PFSK-1 (cell line): ENCODE results near the gene PFKFB3.

ENCODE experiments used
- FOXP2 ChIP-seq: optimal IDR thresholded peaks from 2 replicates; pipeline ENCODE3; 2011; ENCODE audit warnings: borderline replicate concordance, control low read depth, inconsistent platforms; ENCODE audit not compliant: insufficient read depth; ENCODE audit errors: extremely low read length, extremely low read depth
- POLR2AphosphoS5 ChIP-seq: IDR thresholded peaks from 2 replicates; pipeline ENCODE4 v1.6.1; 2012; ENCODE audit warnings: low read depth, mild to moderate bottlenecking, control low read depth, low read length, moderate library complexity
- SIN3A ChIP-seq: IDR thresholded peaks from 2 replicates; pipeline ENCODE4 v1.6.1; 2012; ENCODE audit warnings: mild to moderate bottlenecking, low read length, moderate library complexity, borderline replicate concordance; ENCODE audit not compliant: insufficient read depth
- TAF1 ChIP-seq: IDR thresholded peaks from 2 replicates; pipeline ENCODE4 v1.6.1; 2012; ENCODE audit warnings: low read length, control low read depth, borderline replicate concordance; ENCODE audit not compliant: insufficient read depth
- TF ChIP-seq, protein P1 (sequence below), 2 experiments: IDR thresholded peaks; 2 replicates each; pipeline versions ENCODE4 v1.6.1 to v1.8.0; 2011 to 2012; ENCODE audit warnings: low read depth in 2 of 2, low read length in 2 of 2, control low read depth in 1 of 2, inconsistent platforms in 1 of 2, mild to moderate bottlenecking in 1 of 2, moderate library complexity in 1 of 2; ENCODE audit not compliant: insufficient read depth in 1 of 2

DNA sequence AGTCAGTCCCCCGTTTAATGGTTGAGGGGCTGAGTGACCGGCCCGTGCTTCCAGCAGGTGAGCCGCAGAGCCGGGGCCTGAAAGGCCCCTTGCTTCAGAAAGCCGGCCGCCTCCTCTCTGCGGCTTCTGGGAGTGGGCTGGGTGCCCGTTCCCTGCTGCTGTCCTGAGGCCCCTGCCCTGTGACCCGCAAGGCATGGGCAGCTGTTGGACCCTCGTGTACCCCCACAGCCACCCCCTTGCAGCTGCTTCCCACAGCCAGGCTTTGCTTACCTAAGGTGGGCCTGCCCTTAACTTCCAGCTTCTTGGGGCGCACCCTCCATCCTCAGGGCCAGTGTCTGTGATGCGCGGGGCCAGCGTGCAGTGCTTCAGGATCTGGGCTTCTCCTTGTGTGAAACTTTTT lies 26.6 kb downstream of the PFKFB3 start:
- TF ChIP-seq POLR2AphosphoS5 (no peak), TAF1 (no peak), SIN3A (no peak), FOXP2 (no peak)
- TF ChIP-seq, protein P1, sequence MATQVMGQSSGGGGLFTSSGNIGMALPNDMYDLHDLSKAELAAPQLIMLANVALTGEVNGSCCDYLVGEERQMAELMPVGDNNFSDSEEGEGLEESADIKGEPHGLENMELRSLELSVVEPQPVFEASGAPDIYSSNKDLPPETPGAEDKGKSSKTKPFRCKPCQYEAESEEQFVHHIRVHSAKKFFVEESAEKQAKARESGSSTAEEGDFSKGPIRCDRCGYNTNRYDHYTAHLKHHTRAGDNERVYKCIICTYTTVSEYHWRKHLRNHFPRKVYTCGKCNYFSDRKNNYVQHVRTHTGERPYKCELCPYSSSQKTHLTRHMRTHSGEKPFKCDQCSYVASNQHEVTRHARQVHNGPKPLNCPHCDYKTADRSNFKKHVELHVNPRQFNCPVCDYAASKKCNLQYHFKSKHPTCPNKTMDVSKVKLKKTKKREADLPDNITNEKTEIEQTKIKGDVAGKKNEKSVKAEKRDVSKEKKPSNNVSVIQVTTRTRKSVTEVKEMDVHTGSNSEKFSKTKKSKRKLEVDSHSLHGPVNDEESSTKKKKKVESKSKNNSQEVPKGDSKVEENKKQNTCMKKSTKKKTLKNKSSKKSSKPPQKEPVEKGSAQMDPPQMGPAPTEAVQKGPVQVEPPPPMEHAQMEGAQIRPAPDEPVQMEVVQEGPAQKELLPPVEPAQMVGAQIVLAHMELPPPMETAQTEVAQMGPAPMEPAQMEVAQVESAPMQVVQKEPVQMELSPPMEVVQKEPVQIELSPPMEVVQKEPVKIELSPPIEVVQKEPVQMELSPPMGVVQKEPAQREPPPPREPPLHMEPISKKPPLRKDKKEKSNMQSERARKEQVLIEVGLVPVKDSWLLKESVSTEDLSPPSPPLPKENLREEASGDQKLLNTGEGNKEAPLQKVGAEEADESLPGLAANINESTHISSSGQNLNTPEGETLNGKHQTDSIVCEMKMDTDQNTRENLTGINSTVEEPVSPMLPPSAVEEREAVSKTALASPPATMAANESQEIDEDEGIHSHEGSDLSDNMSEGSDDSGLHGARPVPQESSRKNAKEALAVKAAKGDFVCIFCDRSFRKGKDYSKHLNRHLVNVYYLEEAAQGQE (IDR thresholded peaks at IDR 0.05; ENCODE audit: insufficient read depth in 1 of 2, low read depth in 2 of 2, low read length in 2 of 2) = no peak
